GM21367 (cell line): ENCODE measurements around the gene CUL1.

Experiments used
- ATAC-seq: cut with Tn5 transposase; IDR thresholded peaks from one replicate; pipeline ENCODE4 v1.9.1; 2021; ENCODE audit not compliant: unreplicated experiment

The CUL1 gene

DNA sequence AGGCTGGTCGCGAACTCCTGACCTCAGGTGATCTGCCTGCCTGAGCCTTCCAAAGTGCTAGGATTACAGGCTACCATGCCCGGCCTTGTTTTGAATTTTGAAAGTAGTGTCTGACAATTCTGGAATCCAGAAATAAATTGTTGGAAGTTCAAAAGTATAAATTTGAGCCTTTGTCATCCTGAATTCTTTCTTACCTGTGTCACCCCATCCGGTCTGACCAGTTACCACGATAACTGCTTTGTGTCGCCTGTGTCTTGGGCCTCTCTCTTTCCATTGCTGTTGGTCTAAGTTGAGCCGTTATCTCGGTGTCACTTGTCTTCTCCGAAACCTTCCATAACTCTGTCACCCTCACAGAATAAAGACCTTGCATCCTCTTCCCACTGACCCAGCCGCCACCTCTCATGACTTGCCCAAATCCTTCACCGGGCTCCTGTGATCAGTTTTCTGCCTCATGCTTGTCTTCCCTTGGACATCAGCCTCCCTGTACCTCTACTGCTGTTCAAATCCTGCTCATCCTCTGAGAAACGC is 18.6 kb downstream of the CUL1 start:
- no peak for ATAC-seq

DNA sequence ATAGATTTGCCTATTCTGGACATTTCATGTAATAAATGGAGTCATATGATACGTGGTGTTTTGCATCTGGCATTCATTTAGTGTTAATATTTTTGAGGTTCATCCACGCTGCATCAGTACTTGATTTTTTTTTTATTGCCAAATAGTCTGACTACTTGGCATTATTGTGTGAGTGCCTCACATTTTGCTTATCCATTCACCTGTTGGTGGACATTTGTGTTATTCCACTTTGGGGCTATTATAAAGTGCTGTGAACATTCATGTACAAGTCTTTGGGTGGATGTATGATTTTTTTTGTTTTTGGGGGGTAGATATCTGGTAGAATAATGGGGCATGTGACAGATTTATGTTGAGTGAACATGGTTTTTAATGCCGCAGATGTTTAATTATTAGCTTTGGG is 19.7 kb downstream of the CUL1 start:
- ATAC-seq = no peak

DNA sequence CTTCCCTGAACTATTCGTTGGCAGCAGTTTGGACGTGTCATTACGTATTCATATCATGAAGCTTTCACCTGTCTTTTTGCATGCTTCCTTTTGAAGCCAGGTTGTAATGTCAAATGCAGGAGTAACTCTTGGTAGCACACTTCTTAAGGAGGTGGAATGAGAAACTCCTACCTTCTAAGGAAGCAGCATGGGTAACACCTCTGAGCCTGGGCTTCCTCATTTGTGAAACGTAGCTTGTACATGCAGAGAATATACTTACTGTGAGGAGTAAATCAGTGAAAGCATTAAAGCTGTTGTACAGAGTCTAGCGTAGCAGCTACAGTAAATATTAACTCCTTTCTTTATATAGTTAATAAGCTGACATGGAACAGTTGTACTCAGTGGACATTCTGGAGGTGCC is 21.1 kb downstream of the CUL1 start:
- ATAC-seq = no peak

DNA sequence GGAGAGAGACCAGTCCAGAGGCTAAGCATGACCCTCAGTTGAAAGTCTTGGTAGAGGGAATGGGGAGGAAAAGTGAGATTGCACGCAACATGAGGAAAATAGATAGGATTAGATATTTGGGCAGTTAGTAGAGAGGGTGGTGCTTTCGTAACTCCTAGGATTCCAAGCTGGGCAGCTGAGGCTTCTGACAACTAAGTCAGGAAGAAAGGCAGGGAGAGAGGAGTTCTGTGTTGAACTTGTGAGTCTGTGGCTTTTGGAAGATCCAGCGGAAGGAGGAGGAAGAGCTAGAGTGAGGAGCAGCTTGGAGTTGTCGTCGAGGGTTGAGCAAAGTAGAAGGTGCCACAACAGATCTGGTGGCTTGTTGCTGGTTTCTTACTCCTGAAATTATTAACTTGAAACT is 21.8 kb downstream of the CUL1 start:
- ATAC-seq = no peak

DNA sequence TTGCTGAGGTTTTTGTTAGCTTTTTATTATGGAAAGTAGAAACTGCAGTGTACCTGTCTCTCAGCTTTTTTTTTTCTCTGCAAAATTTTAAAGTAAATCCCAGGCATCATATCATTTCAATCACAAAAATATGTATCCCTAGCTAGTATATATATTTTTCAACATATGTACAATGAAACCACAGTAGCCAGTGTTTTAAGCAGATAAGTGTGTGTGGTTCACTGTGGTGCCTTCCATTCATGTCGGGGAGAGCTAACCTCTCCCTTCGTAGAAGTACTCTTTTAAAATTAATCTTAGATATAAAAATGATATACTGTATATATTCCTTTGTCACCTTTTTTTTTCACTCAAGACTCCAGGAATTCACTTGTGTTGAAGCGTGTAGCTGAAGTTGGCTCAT is 22.7 kb downstream of the CUL1 start:
- no peak for ATAC-seq

DNA sequence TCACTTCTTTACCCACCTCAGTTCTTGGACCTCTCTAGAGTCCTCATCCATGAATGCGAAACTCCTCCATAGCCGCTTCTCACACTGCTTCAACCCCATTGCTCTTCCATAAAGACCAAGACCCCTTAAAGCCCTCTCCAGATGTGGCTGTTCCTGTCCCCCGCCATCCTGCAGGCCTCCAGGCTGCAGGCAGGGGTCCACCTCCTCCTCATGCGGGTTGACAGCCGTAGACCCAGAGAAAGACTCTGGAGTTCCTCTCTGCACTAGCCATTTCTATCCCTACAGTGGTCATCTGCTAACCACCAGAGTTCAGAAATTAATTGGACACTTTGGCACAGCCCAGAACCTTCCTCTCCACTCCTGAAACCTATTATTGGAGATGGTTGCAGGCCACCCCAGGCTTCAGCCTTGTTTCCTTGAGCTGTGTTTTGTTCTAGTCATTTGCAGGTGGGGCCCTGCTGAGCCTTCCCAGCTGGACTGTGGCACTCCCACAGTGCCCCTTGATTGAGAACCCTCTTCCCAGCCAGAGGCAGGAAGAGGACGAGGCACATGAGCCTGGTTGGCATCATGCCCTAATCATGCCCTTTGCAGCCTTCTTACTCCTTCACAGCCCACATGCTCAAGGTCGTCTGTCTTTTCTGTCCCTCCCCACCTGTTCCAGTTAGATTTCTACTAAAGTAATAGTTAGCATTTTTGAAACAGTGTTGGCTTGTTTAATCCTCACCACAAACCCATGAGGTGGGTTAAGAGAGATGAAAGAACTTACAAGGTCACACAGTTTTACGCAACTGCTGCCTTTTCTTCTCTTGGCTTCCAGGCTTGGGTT is 23.9 kb downstream of the CUL1 start:
- ATAC-seq = no peak

DNA sequence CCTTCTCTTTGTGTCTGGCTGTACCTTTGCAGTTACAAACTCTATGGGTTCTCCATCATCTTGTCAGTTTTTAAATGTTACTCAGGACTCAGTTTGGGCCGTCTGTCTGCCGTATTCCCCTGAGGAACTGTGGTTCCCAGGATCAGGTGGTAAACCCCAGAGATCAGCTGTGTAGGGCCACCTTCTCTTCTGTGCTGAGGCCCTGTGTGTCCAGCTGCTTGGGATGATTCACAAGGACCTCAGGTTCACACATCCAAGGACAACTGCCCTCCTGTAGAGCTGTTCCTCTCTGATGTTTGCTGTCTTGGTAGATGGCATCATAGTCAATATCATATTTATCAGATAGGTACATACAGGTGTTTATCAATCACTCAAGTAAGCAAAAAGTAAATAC is 24.5 kb downstream of the CUL1 start:
- ATAC-seq = no peak

DNA sequence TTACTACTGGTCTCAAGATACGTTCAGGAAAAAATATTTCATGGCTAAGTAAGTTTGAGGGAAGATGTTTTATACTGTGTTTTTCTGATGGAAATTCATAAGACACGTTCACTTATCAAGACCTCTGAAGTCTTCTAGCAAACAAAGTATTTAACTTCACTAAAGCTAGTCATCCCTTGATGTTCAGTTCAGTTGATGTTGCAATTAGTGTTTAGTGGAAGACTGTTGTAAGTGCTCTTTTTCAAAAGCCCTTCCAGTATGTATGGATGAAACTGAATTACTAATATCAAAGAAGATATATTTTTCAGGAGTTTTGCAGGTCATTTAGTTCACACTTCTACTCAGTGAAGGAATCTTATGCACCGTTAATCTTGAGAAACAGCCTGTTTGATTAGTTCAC is 25.1 kb downstream of the CUL1 start:
- no peak for ATAC-seq

DNA sequence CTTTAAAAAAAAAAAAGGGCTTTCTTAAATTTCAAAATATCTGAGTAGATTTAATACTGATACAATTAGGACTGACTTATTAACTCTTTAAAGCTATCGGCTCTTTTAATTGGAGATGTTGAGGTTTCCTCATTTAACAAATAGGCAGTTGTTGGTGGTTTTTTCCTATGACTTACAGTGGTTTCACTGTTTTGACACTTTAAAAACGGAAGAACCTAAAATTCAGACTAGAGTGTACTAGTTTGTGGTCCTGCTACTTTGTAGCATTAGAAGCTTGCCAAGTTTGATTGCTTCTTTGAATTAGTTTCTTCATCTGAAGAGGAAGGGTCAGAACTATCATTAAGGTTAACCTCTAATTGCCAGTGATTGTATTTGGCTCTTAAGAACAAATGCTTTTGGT is 27.7 kb downstream of the CUL1 start:
- ATAC-seq = no peak

DNA sequence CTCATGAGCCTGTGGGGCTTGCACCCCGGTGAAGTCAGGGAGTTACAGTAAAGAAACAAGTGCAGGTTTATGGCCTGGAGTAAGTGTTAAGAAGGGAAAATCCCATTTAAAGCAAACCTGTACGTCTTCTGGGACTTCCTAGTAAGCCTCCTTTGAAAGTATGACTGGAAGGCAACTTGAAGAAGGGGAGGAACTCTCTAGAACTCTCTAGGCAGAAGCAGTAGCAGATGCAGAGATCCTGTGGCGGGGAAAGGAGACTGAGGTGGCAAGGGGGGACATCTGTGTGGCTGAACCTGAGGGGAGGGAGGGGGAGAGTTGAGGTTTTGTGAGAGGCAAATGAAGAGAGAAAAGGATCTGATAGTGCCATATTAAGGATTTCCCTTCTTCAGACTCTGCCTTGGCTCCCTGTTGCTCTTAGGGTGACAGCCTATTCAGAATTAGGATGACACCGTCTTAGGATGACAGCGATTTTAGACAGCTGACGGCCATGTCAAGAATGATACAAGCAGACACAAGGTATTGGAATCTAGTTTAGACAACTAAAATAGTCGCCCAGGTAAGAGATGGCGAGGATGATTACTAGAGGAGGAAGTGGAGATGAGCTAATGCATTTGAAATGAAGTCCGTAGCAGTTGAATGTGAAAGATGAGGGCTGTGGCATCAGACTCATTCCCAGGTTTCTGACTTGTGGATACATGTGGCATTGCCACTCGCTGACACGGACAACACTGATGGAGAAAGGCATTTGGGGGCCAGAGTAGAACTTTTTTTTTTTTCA is 29.0 kb downstream of the CUL1 start:
- no peak for ATAC-seq

DNA sequence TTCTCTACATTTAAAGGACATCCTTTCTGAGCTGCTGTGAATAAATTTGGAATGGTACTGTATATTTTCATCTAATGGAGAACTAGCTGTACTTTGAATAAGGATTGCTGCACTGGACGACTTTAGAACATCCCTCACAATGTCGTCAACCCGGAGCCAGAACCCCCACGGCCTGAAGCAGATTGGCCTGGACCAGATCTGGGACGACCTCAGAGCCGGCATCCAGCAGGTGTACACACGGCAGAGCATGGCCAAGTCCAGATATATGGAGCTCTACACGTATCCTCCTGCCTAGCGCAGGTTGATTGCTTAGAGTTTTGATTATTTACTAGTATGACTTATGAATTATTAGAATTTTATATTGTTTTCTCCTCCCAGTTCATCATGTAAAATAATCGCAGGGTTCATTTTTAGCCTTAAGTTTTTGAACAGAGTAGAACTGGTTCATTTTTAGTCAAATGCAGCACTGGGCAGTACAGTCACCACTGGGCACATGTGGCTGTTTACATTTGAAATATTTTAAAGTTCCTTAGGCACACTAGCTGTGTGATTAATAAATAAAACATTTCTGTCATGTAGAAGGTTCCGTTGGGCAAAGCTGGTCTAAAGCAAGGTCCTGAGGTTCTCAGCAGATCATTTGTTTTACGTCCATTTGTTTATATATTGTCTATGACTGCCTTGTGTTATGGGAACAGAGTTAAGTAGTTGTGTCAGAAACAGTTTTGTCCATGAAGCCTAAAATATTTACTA is 31.5 kb downstream of the CUL1 start:
- no peak for ATAC-seq

DNA sequence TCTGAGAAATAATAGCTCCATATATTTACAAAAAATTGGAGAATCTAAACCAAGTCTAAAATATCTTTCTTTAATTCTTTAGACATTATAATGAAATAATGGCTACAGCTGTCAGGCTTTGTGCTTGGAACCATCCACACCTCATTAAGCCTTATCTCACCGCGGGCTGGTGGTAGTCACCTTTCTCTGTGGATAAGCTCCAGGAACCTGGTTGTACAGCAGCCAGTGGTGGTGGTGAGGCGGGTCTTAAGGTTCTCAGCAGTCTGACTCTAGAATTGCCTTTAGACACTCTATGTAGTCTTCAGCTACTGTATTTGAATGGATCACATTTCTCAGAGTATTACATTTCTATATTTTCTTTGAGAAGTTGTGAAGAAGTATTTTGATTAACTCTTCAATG is 34.2 kb downstream of the CUL1 start:
- ATAC-seq = no peak

DNA sequence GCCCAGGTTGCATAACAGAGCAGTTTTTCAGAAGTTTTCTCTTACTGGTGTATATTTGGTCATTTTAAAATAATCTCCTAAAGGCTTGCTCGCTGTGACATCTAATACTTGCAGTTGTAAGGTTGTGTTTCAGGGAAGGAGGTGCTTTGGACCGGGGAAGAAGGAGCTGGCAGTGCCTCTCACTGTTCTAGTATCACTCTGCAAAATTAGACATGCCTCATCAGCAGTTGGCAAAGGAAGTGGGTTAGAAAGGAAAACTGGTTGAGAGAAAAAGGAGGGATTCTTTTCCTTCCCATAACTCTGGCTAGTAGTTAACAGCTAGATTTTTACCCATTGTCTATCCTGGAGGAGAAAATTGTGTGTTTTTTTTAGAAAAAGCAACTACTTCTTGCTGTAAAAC is 34.8 kb downstream of the CUL1 start:
- ATAC-seq = no peak

DNA sequence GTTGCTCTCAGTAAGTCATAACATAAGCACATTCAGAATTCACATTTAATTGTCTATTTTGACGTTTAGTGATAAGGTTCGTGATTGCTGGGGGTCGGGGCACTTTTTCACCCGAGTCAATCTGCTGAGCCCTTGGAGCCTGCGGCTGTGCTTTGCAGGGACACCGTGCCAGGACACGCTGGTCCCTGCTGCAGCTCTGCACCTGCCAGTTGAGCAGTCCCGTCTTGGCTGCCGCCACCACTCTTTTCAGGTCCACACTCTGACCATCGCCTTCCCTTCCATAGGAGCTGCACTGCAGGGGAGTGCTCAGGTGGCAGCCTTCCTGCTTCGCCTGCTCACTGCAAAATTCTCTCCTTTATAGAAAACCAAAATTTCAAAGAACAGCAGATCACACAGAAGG is 36.4 kb downstream of the CUL1 start:
- no peak for ATAC-seq

DNA sequence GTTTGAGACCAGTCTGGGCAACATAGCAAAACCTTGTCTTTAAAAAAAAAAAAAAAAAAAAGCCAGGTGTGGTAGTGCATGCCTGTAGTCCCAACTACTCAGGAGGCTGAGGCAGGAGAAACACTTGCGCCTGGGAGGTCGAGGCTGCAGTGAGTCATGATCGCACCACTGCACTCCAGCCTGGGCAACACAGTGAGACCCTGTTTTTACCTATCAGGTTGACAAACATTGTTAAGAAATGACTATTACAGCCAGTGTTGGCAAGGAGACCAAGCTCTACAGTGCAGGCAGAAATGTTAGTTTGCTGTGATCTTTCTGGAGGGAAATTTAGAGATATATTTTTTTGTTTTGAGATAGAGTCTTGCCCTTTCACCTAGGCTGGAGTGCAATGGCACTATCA is 37.3 kb downstream of the CUL1 start:
- ATAC-seq = no peak

DNA sequence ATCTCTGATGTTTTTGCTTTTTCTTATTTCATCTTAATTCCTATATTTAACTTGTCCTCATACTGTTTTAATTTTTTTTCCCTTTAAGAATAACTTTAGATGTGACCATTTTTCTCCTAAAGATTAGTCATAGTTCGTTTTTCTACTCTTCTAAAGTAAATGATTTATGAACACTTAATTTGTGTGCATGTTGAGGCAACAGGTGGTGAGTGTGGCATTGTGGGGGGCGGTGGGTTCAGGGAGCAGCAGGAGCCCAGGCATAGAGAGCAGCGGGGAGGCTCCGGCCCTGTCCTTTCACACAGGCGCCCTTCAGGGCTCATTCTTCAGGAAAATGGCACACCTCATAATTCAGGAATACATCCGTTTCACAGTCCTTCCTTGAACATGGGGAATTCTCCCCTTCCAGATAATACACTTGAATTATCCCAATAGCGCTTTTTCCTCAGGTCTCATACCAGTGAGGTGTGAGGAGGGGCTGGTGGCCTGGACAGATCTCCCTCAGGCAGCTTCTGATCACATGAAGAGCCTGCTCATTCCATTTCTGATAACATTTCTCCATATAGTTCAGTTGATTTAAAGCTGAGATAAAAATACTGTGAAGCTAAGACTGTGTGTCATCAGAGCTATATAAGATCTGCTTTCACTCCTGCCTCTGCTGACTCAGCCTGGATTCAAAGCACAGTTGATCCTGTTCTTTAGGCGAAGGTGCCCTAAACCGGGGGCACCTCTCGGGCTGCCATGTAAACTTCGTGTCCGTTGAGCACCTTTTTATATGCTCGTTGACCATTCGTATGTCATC is 40.2 kb downstream of the CUL1 start:
- ATAC-seq = no peak

DNA sequence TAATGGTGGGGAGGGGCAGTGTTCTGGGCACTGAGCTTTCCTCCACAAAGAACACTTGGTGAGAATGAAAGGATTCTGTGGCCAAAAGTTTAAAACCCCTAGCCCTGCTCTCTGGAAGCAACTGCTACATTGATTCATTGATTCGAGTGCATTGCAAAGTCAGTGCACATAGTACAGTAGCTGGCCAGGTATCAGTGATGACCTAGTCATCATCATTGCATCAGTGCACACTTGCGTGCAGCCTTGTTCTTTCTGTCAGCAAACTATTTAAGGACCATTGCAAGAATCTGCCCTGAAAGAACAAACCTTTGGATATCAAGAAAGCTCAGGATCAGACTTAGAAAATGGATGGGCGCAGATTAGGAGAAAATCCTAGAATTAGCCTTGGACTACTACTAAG is 47.4 kb downstream of the CUL1 start:
- ATAC-seq = no peak

DNA sequence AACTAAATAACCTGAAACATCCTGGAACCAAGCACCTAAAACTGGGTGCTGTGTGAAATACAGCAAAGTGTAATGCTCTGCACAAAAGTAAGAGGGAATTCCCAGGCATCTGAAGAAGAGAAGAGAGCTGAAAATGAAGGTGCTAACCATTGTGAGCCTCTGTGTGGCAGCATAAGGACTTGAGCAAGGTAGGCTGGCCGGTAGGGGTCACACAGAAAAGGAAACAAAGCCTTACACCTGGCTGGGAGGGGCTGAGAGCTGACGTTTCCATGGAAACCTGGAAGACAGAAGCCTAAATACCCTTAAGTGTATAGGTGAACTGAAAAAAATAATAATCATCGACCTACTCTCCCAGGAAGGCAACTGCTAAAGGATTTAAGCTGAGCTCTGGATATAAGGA is 48.6 kb downstream of the CUL1 start:
- ATAC-seq = no peak

DNA sequence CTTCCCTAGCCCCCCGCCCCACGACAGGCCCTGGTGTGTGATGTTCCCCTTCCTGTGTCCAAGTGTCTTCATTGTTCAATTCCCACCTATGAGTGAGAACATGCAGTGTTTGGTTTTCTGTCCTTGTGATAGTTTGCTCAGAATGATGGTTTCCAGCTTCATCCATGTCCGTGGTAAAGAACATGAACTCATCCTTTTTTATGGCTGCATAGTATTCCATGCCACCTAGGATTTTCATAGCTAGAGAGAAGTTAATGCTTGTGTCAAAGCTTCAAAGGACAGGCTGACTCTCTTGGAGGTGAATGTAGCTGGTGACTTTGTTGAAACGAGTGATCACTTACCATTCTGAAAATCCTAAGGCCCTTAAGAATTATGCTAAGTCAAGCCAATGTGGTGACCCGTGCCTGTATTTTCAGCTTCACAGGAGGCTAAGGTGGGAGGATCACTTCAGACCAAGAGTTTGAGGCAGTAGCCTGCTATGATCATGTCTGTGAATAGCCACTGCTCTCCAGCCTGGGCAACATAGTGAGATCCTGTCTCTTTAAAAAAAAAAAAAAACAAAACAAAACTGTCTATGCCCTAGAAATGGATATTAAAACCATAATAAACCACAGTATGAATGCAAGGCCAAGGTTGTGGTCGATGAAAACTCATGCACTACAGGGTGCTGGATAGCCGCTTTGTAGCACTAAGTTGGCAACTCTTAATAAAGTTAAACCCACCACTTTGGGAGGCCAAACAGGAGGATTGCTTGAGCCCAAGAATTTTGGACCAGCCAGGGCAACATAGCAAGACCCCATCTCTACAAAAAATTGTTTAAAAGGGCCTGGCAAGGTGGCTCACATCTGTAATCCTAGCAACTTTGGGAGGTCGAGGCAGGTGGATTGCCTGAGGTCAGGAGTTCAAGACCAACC is 52.0 kb downstream of the CUL1 start:
- no peak for ATAC-seq

DNA sequence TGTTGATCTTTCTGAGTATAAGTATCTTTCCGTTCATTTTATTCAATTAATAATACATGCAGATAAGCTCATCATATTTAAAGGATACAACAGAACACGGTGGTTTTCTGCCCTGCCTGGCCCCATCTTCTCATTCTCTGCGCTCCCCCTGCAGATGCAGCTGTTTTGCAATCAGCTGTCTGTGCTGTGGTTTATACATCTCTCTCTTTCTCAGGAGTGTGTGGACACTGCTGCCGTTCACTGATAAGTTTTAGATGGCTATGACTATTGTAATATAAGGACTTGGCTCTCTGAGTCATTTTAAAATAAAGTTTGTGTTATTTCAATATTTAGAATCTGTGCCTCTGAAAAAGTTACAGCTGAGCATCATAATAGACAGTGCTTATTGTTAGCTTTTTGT is 54.5 kb downstream of the CUL1 start:
- no peak for ATAC-seq
